ENCODE results near the gene SLC25A29.

The SLC25A29 gene

DNA sequence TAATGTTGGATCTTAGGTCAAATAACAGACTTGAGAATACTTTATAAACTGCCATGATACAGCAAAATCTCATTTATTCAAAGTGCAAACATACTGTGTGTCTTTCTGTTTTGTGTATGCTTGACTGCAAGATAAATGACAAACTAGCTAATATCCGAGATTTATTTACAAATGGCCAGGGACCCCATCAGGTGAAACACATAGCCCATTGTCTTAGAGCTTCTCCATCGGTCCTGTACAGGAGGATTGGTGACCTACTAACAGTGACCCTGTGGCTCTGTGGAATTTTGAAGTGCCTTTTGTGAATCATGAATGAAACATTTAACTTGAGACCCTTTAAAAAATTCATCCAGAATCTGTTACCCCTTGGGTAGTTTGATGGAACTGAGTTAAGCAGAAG, 27.1 kb downstream of the SLC25A29 start:
- no peak for DNase-seq

DNA sequence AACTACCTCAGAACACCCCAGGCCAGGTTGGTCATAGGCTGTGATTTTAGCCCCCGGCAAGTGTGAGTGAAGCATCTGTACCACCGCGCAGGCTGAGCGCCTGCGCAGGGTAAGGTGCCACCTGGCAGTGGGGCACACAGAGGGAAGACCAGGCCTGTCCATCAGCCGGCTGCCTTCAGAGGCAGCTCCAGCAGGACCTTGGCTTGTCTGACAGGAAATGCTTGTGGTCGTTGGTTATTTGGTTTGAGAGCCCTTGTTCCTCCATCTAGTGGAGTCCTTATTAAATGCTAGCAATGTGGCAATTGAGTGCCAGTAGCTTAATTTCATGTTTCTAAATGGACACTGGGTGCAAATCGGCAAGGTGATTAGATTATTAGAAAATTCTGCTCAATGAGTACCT, 27.5 kb downstream of the SLC25A29 start:
- no peak for DNase-seq

DNA sequence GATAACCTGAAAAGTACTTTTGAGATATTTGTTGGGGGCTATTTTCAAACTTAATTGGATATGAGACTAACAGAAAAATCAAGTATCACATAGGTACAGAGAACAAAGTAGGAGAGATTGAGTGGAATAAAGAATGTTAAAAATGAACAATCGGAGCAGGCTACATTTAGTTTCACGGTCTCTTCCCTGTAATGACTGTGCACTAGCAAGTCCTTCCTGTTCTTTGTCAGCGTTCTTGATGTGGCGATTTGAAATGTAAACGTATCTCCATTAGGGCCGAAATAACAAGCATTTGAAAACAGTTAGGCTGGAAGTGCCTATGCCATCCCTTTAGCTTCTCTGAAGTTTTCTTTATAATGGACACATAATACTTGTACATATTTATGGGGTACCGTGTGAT, 31.0 kb downstream of the SLC25A29 start:
- no peak for DNase-seq

DNA sequence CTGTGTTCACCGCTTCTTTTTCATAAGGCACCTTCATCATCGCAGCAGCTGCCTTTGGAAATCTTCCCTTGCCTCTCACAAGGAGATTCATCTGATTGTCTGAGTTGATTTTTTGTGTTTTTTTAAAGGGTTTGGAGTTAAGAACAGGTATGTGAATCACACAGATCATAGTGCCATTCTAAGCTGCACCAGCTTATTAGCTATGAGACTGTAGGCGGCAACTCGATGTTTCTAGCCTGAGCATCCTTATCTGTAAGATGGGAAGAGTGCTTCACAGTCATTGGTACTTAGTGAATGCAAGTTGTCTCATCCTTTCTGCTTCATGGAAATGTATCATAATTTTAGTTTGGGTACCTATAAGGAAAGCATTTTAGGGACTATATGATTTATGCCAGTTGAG, 32.0 kb downstream of the SLC25A29 start:
- DNase-seq = no peak

DNA sequence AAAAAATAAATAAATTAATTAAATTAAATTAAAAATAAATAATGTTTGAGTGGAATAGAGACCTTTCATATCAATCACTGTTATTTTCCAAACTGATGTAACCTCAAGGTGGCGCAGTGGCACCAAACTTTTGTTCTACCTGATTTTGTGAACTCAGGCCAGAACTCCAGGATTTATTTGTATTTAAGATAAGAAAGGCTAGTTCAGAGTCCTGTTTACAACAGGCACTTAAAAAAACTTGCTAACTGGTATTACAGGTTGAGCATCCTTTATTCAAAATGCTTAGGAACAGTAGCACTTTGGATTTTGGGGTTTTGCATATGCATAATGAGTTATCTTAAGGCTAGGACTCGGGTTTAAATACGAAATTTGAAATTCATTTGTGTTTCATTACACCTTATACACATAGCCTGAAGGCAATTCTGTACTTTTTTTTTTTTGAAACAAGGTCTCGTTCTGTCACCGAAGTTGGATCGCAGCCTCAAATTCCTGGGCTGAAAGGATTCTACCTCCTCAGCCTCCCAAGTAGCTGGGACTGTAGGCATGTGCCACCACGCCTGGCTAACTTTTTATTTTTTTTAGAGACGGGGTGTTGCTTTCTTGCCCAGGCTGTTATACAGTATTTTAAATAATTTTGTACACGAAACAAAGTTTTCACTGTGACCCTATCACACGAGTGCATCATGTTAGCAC, 34.9 kb downstream of the SLC25A29 start:
- no peak for DNase-seq

DNA sequence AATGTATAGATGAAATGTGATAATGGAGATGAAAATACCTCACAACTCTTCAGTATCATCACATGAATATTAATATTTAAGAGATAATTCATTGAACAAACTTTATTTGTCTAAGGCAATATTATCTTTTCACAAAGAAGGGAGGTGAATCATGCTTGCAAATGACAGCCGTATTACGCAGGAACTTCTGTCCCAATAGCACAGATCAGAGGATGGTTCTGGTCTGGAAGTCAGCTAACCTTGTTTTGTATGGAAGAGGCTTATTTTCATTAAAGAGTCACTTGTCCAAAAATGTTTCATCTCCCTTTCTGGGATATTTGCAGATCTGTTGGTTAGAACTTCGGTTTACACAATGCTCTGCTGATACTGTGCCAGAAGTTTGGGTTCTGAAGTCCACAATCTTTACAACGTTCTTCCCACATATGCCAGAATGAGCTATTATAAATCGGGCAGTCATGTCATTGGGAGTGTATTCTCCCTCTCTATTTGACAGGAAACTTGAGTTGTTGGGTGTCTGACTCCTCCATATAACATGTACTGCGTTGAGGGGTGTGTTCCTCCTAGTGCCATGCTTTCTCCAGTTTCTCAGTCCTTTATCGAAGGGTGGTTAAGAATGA, 37.5 kb downstream of the SLC25A29 start:
- DNase-seq = no peak

DNA sequence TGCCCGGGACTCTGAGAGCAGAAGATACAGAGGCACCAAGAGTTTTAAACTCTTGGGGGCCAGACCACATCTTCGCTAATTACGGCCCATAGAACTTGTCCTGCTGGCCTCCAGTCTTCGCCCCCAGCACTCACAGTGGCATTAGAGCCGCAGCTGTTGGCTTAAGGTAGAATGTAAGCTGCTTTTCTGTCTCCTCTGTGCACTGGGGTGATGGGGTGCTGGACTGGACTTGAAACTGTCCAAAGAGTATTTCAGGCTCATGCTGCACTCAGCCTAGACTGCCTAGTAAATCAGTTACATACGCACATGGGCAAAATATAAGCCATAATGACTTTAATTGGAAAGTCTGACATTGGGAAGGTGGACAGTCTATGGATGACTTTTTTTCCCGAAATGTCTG, 38.3 kb downstream of the SLC25A29 start:
- no peak for DNase-seq

DNA sequence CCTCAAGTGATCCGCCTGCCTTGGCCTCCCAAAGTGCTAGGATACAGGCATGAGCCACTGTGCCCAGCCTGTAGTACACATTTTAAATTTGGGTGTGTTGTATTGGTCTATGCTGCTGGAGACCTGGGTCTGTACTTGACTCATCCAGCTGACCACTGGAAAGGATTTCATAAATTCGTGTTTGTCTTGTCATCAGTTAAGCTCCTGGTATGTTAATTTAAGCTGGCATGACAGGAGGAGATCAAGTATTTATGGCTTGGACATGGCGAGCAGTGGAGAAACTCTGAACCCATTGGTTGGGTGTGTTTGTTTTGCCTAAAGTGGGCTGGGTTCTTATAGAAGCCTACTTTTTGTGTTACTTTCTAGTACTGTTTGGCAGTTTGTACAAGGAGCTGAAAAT, 43.1 kb downstream of the SLC25A29 start:
- no peak for DNase-seq

DNA sequence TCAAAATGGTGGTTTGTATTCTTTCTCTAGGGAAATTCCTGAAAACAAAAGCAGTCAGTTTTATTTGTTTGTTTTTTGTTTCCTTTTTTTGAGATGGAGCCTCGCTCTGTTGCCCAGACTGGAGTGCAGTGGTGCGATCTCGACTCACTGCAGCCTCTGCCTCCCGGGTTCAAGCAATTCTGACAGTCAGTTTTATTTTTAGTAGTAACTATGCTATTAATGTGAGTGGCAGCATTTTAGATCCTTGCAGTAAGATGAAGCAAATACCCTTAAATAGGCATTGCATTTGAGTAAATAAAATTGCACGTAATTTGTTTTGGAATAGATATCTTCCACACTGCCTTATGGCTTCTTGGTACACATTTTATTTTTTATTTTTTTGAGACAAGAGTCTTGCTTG, 43.7 kb downstream of the SLC25A29 start:
- DNase-seq = no peak

DNA sequence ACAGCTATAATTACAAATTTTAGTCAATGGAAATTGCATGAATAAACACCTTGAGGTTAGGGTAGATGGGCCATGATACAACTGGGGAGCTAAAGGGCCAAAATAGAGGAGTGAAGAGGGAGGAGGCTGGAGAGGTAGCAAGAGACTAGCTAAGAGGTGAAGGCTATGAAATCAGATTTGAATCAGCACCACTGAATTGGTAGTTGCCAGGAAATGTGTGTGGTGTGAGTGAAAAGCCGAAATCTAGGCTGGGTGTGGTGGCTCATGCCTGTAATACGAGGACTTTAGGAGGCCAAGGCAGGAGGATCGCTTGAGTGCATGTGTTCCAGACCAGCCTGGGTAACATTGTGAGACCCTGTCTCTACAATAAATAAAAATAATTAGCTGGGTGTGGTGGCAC, 44.6 kb downstream of the SLC25A29 start:
- no peak for DNase-seq

DNA sequence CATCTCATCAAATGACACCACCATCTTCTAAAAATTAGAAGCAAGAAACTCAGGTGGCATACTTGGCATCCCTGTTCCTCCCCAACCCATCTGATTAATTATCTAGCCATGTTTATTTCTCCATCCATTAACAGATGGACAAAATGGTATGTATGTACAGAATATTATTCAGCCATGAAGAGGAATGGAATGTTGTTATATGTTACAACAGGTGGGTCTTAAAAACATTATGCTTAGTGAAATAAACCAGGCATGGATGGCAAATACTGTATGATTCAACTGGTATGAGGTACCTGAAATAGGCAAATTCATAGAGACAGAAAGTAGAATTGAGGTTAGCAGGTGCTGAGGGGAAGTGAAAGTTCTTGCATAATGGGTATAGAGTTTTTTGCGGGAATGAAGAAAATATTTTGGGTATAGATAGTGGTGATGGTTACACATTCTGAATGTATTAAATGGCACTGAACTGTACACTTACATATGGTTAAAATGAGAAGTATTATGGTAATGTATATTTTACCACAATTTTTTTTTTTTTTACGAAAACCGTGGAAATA, 49.8 kb downstream of the SLC25A29 start:
- DNase-seq = no peak

DNA sequence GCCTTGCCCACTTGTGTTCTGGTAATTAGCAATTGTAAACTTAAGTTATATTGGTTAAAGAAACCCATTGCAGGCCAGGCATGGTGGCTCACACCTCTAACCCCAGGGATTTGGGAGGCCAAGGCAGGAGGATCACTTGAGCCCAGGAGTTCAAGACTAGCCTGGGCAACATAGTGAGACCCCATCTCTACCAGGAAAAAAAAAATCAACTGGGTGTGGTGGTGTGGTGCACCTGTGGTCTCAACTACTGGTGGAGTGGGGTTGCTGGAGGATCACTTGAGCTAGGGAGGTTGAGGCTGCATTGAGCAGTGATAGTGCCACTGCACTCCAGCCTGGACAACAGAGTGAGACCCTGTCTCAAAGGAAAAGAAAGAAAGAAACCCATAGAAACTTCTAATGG, 53.6 kb downstream of the SLC25A29 start:
- DNase-seq = no peak

DNA sequence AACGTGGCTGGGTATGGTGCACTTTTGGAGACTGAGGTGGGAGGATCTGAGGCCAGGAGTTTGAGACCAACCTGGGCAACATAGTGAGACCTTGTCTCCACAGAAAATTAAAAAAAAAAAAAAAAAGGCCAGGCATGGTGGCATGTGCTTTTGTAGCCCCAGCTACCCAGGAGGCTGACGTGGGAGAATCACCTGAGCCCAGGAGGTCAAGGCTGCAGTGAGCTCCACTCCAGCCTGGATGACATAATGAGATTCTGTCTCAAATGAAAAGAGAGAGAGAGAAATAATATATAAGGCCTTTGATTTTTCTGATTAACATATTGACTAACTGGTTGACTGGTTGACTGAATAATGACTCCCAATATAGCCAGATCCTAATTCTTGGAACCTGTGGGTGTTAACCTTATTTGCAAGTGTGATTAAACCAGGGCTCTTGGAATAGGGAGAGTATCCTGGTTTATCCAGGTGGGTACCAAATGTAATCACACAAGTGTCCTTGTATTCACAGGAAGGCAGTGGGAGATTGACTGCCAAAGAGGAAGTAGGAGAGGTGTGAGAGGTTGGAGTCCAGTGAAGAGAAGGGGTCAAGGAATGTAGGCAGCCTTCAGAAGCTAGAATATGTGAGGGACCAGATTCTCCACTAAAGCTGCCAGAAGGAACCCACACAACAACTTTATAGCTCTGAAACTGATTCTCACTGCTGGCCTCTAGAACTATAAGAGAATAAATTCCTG, 55.3 kb downstream of the SLC25A29 start:
- no peak for DNase-seq

DNA sequence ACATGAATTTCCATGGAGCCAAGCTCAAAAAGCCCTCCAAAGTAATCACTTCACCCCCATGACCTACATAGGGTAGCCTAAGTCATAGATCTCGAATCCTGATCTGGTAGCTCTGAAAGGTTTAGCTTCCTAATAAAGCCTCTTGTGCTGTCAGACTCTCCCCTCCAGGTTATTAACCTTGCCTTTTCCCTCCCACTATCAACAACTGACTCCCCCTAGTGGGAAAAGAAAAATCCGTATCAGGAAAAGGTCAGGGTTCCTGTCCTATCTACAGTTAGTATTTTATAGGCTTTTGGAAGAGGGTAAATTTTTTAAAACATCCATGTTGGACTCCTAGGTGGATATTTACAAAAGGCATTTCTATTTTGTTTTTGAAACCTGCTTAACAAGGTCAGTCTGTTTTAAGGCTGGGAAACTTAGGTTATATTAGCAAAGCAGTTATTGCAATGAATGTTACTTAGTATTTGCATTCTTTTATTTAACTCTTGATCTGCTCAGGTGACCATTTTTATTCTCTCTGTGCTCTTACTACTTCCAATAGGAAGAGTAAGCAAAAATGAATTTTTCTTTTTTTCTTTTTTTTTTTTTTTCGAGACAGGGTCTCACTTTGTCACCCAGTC, 59.3 kb downstream of the SLC25A29 start:
- DNase-seq = peak; percentile 18 to 47

DNA sequence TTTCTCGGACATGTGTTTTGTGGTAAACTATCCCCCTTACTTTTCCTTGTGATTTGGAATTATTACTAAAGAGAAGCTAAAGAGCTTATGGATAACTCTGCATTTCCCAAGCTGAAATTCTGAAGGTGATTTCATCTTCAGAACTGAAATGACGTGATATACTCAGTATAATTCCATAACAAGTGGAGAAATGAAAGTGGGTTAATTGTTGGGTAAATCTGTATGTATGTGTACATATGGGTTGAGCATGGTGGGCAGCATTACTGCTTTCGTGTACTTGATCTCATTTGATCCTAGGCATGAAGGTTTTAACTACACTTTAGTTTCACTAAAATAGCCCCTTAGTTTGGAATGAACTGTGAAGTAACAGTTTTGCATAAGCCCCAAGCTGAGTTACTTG, 63.2 kb downstream of the SLC25A29 start:
- DNase-seq = no peak

DNA sequence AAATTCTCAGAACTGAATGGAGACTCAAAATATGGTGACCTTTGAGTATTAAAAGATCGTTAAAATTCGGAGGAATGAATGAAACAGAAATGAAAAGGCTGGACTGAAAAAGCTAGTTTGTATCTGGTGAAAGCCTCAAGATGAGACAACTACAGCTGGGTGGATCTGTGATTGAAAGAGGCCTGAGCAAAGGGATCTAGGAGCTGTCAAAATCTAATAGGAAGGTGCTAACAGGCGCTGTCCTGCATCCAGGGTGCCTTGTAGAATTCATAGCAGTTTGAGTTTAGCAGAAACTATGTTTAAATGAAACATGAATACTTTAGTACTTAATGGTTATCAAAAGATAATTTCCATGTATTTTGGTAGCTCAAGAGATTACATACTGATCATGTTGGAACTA, 65.0 kb downstream of the SLC25A29 start:
- no peak for DNase-seq

Data from NCI-H1930 (cell line).